ENCODE data around the gene PANK4. TPM values are rescaled to one million over a fixed set of nuclear protein-coding genes. Genes with fewer than 3 reads are reported as not detected.

Gene PANK4
- total RNA-seq, 1 experiment from 2014 or later = 32.2 TPM

DNA sequence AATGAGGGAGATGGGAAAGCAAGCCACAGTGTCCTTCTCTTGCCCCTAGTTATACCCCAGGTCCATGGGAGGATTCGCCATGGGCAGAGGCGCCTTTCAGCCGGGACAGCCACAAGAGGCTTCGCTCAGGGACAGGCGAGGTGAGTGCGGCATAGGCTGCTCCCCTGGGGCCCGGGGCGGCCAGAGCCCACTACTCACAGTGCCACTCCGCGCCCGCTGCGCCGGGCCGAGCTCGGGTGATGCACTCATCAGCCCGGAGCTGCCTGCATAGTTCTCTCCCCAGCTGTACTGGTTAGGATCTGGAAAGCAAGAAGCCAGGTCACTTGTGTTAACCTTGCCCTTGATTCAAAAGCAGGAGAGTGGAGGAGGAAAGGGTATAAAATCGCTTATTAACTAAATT lies 8.4 kb downstream of the PANK4 start:
- Histone ChIP-seq H4K20me1 (ENCODE audit: control insufficient read depth, insufficient read depth, insufficient read length) (peaks cover 3% of the 10 kb centered on the region), H3K4me1 (ENCODE audit: insufficient read depth, low read length) (no peaks in the 10 kb centered on the region), H2AFZ (ENCODE audit: low read length) (no peak overlapping the region), H2BK20ac (ENCODE audit: low read depth, low read length, poor library complexity, severe bottlenecking) (no peak overlapping the region), H3K27ac (ENCODE audit: insufficient read length, low read depth, low read length) (no peak overlapping the region), H4K5ac (ENCODE audit: insufficient read length, low read depth, low read length) (no peak overlapping the region), H4K8ac (replicated peaks; ENCODE audit: insufficient read length, low read depth, low read length) (no peak overlapping the region), H3K9ac (ENCODE audit: extremely low read depth, insufficient read length, low read length) (no peak overlapping the region), H3K23ac (ENCODE audit: insufficient read length, low read depth, low read length) (no peak overlapping the region), H2BK120ac (ENCODE audit: low read depth, low read length, poor library complexity, severe bottlenecking) (no peak overlapping the region), H3K18ac (ENCODE audit: insufficient read length, low read depth, low read length) (no peak overlapping the region), H3K14ac (ENCODE audit: insufficient read depth, low read length) (no peak overlapping the region), H3K4ac (ENCODE audit: low read depth, low read length) (no peak overlapping the region), H3K23me2 (ENCODE audit: insufficient read length, low read depth, low read length, poor library complexity, severe bottlenecking) (no peaks in the 10 kb centered on the region), H3K9me3 (ENCODE audit: control insufficient read depth, low read depth, low read length) (no peaks in the 10 kb centered on the region), H3K4me2 (ENCODE audit: insufficient read depth, insufficient read length, low read length) (no peak overlapping the region), H3T11ph (ENCODE audit: low read length) (no peak overlapping the region), H2AK5ac (ENCODE audit: insufficient read length, low read length) (no peak overlapping the region), H3K79me1 (ENCODE audit: insufficient read depth, low read depth, low read length, poor library complexity, severe bottlenecking) (no peaks in the 10 kb centered on the region), H2BK12ac (ENCODE audit: insufficient read length, low read depth, low read length) (no peak overlapping the region), H3K56ac (ENCODE audit: insufficient read length, low read depth, low read length) (no peak overlapping the region), H2BK5ac (ENCODE audit: insufficient read length, low read length) (no peak overlapping the region), H2BK15ac (ENCODE audit: low read depth, low read length) (no peak overlapping the region), H3K27me3 (ENCODE audit: insufficient read depth, low read length) (no peaks in the 10 kb centered on the region), H3K79me2 (ENCODE audit: insufficient read depth, low read length) (peaks cover 4% of the 10 kb centered on the region; the same call in 1 of the 2 replicates), H4K91ac (ENCODE audit: insufficient read length, low read depth, low read length) (no peak overlapping the region)
- Mint-ChIP-seq H3K4me3 (no peak overlapping the region), H3K27me3 (ENCODE audit: low read depth) (no peaks in the 10 kb centered on the region), H3K9me3 (no peaks in the 10 kb centered on the region), H3K27ac (no peak overlapping the region), H3K36me3 (ENCODE audit: insufficient read depth in 1 of 3, low read depth in 3 of 3) (peaks cover 31 to 53% (median 49%) of the 10 kb centered on the region in 3 experiments), H3K4me1 (no peaks in the 10 kb centered on the region)
- WGBS (ENCODE audit: extremely low coverage, insufficient read length, low lambda C conversion rate) = no CpG with 5 or more reads among the region's 17 CpGs
- no peak for DNase-seq
- no peak for TF ChIP-seq CTCF (conservative IDR thresholded peaks at IDR 0.05)
